22Rv1 (cell line): Measurements from ENCODE around the gene KIN.

ENCODE experiments used
- H3K27ac ChIP-seq: fragments of 450-650 bp; 2 replicates; pipeline ENCODE4 v1.5.1; 2017
- ZFX ChIP-seq: fragments of 450-650 bp; IDR thresholded peaks from 2 replicates; pipeline ENCODE4 v1.6.1; 2017; ENCODE audit warnings: antibody characterized with exemption, borderline replicate concordance
- TF ChIP-seq, protein P1 (sequence below): fragments of 450-650 bp; IDR thresholded peaks from 2 replicates; pipeline ENCODE4 v1.5.1; 2017; ENCODE audit warnings: mild to moderate bottlenecking

KIN gene

DNA sequence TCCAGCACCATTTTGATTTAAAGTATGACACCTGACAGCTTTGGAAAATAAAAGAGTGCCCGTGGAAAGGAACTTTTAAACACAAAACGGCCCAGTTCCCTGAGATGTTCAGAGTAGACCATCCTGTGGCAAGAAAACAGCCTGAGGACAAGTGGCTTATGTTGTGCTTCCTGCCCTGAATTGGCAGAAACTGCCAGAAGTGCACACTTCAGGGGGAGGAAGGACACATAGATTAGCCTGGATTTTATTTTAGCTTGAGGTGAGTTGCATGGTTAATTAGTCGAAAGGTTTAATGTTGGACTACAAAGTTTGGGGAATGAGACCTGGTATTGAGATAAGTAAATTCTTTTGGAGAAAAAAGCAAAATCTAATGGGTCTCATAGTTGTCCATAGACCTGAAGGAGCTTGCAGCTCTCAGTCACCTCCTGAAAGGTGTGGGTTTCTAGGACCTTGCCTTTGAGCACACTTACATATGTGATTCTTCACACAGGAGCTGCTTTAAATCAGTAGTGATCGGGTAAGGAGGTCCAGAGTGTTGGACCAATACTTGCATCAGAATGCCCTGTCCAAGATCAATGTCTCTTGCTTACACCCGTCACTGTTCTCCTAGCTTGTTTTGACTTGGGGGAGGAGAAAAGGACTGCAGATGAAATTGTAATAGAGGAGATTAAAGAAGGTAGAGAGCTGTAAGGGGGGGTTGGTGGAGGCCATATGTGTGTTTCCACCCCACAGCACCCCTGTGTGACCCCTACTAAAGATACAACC, 79.8 kb downstream of the KIN start:
- TF ChIP-seq, protein P1, sequence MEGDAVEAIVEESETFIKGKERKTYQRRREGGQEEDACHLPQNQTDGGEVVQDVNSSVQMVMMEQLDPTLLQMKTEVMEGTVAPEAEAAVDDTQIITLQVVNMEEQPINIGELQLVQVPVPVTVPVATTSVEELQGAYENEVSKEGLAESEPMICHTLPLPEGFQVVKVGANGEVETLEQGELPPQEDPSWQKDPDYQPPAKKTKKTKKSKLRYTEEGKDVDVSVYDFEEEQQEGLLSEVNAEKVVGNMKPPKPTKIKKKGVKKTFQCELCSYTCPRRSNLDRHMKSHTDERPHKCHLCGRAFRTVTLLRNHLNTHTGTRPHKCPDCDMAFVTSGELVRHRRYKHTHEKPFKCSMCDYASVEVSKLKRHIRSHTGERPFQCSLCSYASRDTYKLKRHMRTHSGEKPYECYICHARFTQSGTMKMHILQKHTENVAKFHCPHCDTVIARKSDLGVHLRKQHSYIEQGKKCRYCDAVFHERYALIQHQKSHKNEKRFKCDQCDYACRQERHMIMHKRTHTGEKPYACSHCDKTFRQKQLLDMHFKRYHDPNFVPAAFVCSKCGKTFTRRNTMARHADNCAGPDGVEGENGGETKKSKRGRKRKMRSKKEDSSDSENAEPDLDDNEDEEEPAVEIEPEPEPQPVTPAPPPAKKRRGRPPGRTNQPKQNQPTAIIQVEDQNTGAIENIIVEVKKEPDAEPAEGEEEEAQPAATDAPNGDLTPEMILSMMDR = no peak
- H3K27ac ChIP-seq = no peak overlapping the region

DNA sequence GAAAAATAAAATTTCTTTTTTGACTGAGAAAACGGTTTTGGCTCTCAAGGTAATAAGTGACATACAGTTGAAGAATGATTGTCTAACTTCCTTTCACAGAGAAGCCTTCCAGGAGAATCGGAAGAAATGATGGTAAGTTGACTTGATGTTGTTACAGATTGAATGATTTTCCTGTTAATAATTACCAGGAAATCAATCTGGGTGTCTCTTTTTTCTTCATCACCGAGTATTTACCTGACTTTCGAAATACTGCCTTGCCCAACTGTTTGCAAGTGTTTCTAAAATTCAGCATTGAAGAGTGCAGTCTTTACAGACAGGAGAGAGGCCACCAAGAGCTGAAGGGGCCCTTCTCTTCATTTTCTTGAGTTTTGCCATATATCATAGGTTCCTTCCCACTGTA, 80.7 kb downstream of the KIN start:
- TF ChIP-seq, protein P1 = no peak
- no peak for TF ChIP-seq ZFX
- no peak overlapping the region for H3K27ac ChIP-seq

DNA sequence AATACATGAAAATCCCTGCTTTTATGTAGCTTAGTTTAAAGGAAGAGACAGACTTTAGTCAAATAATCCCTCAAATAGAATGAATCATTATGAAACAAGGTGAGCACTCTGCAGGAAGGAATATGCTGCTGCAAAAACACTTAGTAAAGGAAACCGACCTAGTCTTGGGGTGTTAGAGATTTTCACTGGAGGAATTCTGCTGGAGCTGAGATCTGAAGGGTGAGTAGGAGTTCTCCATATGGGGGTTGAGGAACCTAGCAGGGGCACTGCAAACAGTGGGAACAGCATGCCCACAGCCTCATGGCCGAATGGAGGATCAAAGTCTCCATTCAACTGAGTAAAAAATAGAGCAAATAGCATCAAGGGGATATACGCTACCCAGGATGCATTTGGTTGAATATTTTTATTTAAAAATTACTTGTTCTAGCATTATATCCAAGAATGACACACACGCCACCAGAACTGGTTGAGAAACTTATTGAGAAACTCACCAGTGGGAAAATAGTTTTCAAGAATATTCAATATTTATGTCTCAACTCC, 81.2 kb downstream of the KIN start:
- TF ChIP-seq, protein P1 = no peak
- no peak for TF ChIP-seq ZFX
- no peak overlapping the region for H3K27ac ChIP-seq

DNA sequence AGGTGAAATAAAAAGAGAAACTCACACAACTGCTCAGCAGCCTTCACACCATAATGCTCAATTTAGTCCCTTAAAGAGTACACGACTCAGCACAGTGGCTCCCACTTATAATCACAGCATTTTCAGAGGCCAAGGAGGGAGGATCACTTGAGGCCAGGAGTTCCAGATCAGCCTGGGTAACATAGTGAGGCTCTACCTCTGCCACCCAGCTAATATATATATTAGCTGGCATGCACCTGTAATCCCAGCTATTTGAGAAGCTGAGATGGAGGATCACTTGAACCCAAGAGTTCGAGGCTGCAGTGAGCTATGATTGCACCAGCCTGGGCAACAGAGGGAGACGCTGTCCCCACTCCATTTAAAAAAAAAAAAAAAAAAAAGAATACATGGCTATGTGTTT, 82.5 kb downstream of the KIN start:
- TF ChIP-seq, protein P1 = no peak
- TF ChIP-seq ZFX = no peak

DNA sequence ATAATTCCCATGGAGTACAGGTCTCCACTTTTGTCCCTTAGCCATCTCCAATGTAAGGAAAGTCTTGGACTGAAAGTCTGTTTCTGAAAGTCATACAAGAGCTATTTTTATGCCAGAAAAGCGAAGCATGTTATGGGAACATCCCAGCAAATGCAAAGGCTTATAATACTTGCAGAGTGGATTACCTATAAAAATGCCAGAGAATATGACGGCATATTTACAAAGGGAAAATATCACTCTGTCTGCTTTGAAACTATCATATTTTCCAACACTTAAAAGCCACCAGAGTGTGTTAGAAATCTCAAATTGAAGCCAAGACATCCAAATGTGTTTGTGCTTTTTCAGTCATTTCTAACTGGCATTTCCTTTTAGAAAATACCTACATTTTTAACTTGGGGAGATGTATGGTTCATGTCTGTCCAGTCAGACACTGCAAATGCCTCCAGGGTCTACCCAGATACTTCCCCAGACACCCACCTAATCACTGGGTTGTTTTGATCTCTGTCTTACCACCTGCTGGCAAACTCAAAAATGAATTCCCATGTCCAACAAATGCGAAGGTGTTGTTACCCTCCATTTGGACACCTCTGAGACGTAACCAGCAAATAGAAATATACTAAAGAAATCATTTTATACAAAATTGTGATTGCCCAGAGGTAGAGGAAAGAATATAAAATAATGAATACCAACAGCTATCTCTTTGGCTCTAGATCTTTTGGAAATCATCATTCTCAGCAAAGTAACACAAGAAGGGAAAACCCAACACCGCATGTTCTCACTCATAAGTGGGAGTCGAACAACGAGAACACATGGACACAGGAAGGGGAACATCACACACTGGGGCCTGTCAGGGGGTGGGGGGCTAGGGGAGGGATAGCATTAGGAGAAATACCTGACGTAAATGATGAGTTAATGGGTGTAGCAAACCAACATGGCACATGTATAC, 83.4 kb downstream of the KIN start:
- no peak overlapping the region for H3K27ac ChIP-seq
- TF ChIP-seq ZFX = no peak
- TF ChIP-seq, protein P1 = no peak

More for the DNA sequence above, 82.5 kb downstream of the KIN start:
- H3K27ac ChIP-seq = no peak overlapping the region

DNA sequence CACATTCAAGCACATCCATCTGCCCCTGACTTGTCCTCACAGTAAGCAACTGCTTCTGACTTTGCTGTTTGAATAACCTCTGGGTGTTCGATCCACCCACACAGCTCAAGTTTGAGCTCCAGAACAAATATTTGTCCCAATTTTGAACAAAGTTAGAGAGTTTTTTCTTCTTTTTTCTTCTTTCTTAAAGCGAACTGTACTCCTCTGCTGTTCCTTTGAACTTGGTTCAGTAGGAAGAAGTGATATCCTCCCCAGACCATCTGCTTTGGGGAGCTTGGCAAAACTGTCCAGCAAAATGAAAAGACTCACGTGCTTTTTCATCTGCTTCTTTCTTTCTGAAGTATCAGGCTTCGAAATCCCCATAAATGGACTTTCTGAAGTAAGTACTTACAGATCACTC, 84.7 kb downstream of the KIN start, which contains the start of gene ITIH2:
Gene ITIH2 (plus strand): TSS at position 177 of the 400 bp plus-strand sequence. CDS start 119 bp downstream, at position 296.
- no peak for TF ChIP-seq ZFX
- TF ChIP-seq, protein P1 = no peak
- H3K27ac ChIP-seq = no peak within 1 kb of the TSS
